ENCODE measurements around the gene C11orf97. TPM values are rescaled to one million over a fixed set of nuclear protein-coding genes. Genes with fewer than 3 reads are reported as not detected.

Gene C11orf97
- total RNA-seq, 1 donor from 2014 or later, result not detected

GRCh38 chr11:94472916-94473799, 39.1 kb upstream of the C11orf97 start:
- no peaks in the 10 kb centered on the region for H3K36me3 Mint-ChIP-seq (ENCODE audit: low read depth, unreplicated experiment)
- H3K9ac ChIP-seq (ENCODE audit: low read length), result no peak overlapping the region
- no peaks in the 10 kb centered on the region for H3K9me3 ChIP-seq (ENCODE audit: insufficient read depth, low read depth, low read length)
- DNase-seq (ENCODE audit: low read depth), result peak; percentile 87
- TF ChIP-seq CTCF (IDR thresholded peaks at IDR 0.05; ENCODE audit: insufficient read depth, low read depth, low read length), result no peak
- TF ChIP-seq EZH2 (IDR thresholded peaks at IDR 0.05; ENCODE audit: insufficient read depth, low read length), result no peak
- no peaks in the 10 kb centered on the region for H3K27me3 ChIP-seq (ENCODE audit: insufficient read depth, low read length)
- H3K4me1 Mint-ChIP-seq (ENCODE audit: low read depth, unreplicated experiment), result peaks cover 18% of the 10 kb centered on the region
- peak overlapping the region; percentile 17 for H3K4me3 Mint-ChIP-seq (ENCODE audit: unreplicated experiment)
- H3K27me3 Mint-ChIP-seq (ENCODE audit: low read depth, unreplicated experiment), result no peaks in the 10 kb centered on the region
- H4K20me1 ChIP-seq (ENCODE audit: insufficient read depth, low read length), result no peaks in the 10 kb centered on the region
- H3K4me3 ChIP-seq (ENCODE audit: insufficient read depth, low read depth, low read length), result no peak overlapping the region
- no peaks in the 10 kb centered on the region for H3K79me2 ChIP-seq (ENCODE audit: insufficient read depth, low read length)
- no peak overlapping the region for H2AFZ ChIP-seq (ENCODE audit: low read depth, low read length)
- no peak for FAIRE-seq
- no peak overlapping the region for H3K27ac ChIP-seq (ENCODE audit: low read depth, low read length)
- H3K9me3 Mint-ChIP-seq (ENCODE audit: unreplicated experiment), result no peaks in the 10 kb centered on the region
- H3K36me3 ChIP-seq (ENCODE audit: insufficient read depth, low read length), result peaks cover 4% of the 10 kb centered on the region
- H3K4me2 ChIP-seq (ENCODE audit: low read length), result no peak overlapping the region
- H3K27ac Mint-ChIP-seq (ENCODE audit: unreplicated experiment), result peak overlapping the region; percentile 49
- no peaks in the 10 kb centered on the region for H3K4me1 ChIP-seq (ENCODE audit: insufficient read depth, low read length)

- H2AFZ ChIP-seq (ENCODE audit: low read depth, low read length), result no peak overlapping the region
- no peaks in the 10 kb centered on the region for H3K36me3 Mint-ChIP-seq (ENCODE audit: low read depth, unreplicated experiment)
- TF ChIP-seq CTCF (IDR thresholded peaks at IDR 0.05; ENCODE audit: insufficient read depth, low read depth, low read length) (no peak), EZH2 (IDR thresholded peaks at IDR 0.05; ENCODE audit: insufficient read depth, low read length) (no peak)
- FAIRE-seq (no peak), DNase-seq (ENCODE audit: low read depth) (no peak)
- no peaks in the 10 kb centered on the region for H3K79me2 ChIP-seq (ENCODE audit: insufficient read depth, low read length)
- no peak overlapping the region for H3K9ac ChIP-seq (ENCODE audit: low read length)
- no peak overlapping the region for H3K4me3 Mint-ChIP-seq (ENCODE audit: unreplicated experiment)
- H3K27me3 ChIP-seq (ENCODE audit: insufficient read depth, low read length), result no peaks in the 10 kb centered on the region
- no peaks in the 10 kb centered on the region for H3K27me3 Mint-ChIP-seq (ENCODE audit: low read depth, unreplicated experiment)
- H3K4me3 ChIP-seq (ENCODE audit: insufficient read depth, low read depth, low read length), result no peak overlapping the region
- no peak overlapping the region for H3K27ac ChIP-seq (ENCODE audit: low read depth, low read length)
- no peaks in the 10 kb centered on the region for H3K9me3 Mint-ChIP-seq (ENCODE audit: unreplicated experiment)
- no peaks in the 10 kb centered on the region for H4K20me1 ChIP-seq (ENCODE audit: insufficient read depth, low read length)
- H3K4me1 Mint-ChIP-seq (ENCODE audit: low read depth, unreplicated experiment), result peaks cover 18% of the 10 kb centered on the region
- peaks cover 4% of the 10 kb centered on the region for H3K36me3 ChIP-seq (ENCODE audit: insufficient read depth, low read length)
- H3K4me1 ChIP-seq (ENCODE audit: insufficient read depth, low read length), result no peaks in the 10 kb centered on the region
- no peaks in the 10 kb centered on the region for H3K9me3 ChIP-seq (ENCODE audit: insufficient read depth, low read depth, low read length)
- H3K4me2 ChIP-seq (ENCODE audit: low read length), result no peak overlapping the region
- peak overlapping the region; percentile 3 for H3K27ac Mint-ChIP-seq (ENCODE audit: unreplicated experiment)
Observed at GRCh38 chr11:94477624-94478023, 34.6 kb upstream of the C11orf97 start.

GRCh38 chr11:94481342-94481741, 30.9 kb upstream of the C11orf97 start:
- Mint-ChIP-seq H3K36me3 (ENCODE audit: low read depth, unreplicated experiment) (no peaks in the 10 kb centered on the region), H3K9me3 (ENCODE audit: unreplicated experiment) (no peaks in the 10 kb centered on the region), H3K4me3 (ENCODE audit: unreplicated experiment) (no peak overlapping the region), H3K4me1 (ENCODE audit: low read depth, unreplicated experiment) (peaks cover 10% of the 10 kb centered on the region), H3K27me3 (ENCODE audit: low read depth, unreplicated experiment) (no peaks in the 10 kb centered on the region), H3K27ac (ENCODE audit: unreplicated experiment) (no peak overlapping the region)
- Histone ChIP-seq H3K79me2 (ENCODE audit: insufficient read depth, low read length) (no peaks in the 10 kb centered on the region), H4K20me1 (ENCODE audit: insufficient read depth, low read length) (no peaks in the 10 kb centered on the region), H3K27ac (ENCODE audit: low read depth, low read length) (no peak overlapping the region), H3K27me3 (ENCODE audit: insufficient read depth, low read length) (no peaks in the 10 kb centered on the region), H3K4me1 (ENCODE audit: insufficient read depth, low read length) (no peaks in the 10 kb centered on the region), H3K9me3 (ENCODE audit: insufficient read depth, low read depth, low read length) (no peaks in the 10 kb centered on the region), H3K4me3 (ENCODE audit: insufficient read depth, low read depth, low read length) (no peak overlapping the region), H3K9ac (ENCODE audit: low read length) (no peak overlapping the region), H2AFZ (ENCODE audit: low read depth, low read length) (no peak overlapping the region), H3K36me3 (ENCODE audit: insufficient read depth, low read length) (no peaks in the 10 kb centered on the region), H3K4me2 (ENCODE audit: low read length) (no peak overlapping the region)
- TF ChIP-seq EZH2 (IDR thresholded peaks at IDR 0.05; ENCODE audit: insufficient read depth, low read length) (no peak), CTCF (IDR thresholded peaks at IDR 0.05; ENCODE audit: insufficient read depth, low read depth, low read length) (no peak)
- DNase-seq (ENCODE audit: low read depth) (no peak), FAIRE-seq (no peak)

Measured in astrocyte (in vitro differentiated cells and primary cell).